A549 (cell line): ENCODE measurements around the gene RFC1.

Experiments
- EP300 ChIP-seq, 2 experiments: fragments of >200 bp; sonication (Bioruptor Twin); formaldehyde crosslinking; IDR thresholded peaks; 2 replicates in 1 of 2; 3 replicates in 1 of 2; pipeline ENCODE4 v1.6.1; 2016 to 2017
- JUN ChIP-seq, 2 experiments: fragments of >200 bp; sonication (Bioruptor Twin); formaldehyde crosslinking; IDR thresholded peaks; 2 replicates in 1 of 2; 3 replicates in 1 of 2; pipeline ENCODE4 v1.6.1; 2016 to 2017
- KDM1A ChIP-seq: fragments of 200-600 bp; sonication (generic); IDR thresholded peaks from 2 replicates; pipeline ENCODE4 v1.6.1; 2016; ENCODE audit warnings: low read depth, mild to moderate bottlenecking
- POLR2A ChIP-seq: IDR thresholded peaks from 2 replicates; pipeline ENCODE4 v1.6.1; 2012; ENCODE audit warnings: mild to moderate bottlenecking, low read length
- RCOR1 ChIP-seq: fragments of 150-350 bp; IDR thresholded peaks from 2 replicates; pipeline ENCODE4 v1.6.1; 2014; ENCODE audit warnings: antibody characterized with exemption, low read length, low read depth
- RFX5 ChIP-seq: fragments of 450-650 bp; IDR thresholded peaks from 2 replicates; pipeline ENCODE4 v1.7.1; 2014; ENCODE audit warnings: antibody characterized with exemption, mild to moderate bottlenecking, moderate library complexity
- ZFP36 ChIP-seq: fragments of 450-650 bp; IDR thresholded peaks from 2 replicates; pipeline ENCODE4 v1.6.1; 2014; ENCODE audit warnings: borderline replicate concordance; ENCODE audit not compliant: partially characterized antibody
- TF ChIP-seq, protein P1 (sequence below): fragments of >200 bp; sonication (Bioruptor Twin); formaldehyde crosslinking; IDR thresholded peaks from 3 replicates; pipeline ENCODE4 v1.5.1; 2016
- TF ChIP-seq, protein P2 (sequence below): fragments of >200 bp; sonication (Bioruptor Twin); formaldehyde crosslinking; IDR thresholded peaks from 3 replicates; pipeline ENCODE4 v1.6.1; 2016
- TF ChIP-seq, protein P3 (sequence below): fragments of 450-650 bp; IDR thresholded peaks from 2 replicates; pipeline ENCODE4 v1.6.1; 2014; ENCODE audit warnings: antibody characterized with exemption
- TF ChIP-seq, protein P4 (sequence below): IDR thresholded peaks from 2 replicates; pipeline ENCODE4 v1.6.1; 2012
- TF ChIP-seq, protein P5 (sequence below): fragments of 250-450 bp; sonication (Bioruptor Pico); IDR thresholded peaks from 2 replicates; pipeline ENCODE4 v1.5.0; 2021; ENCODE audit warnings: mild to moderate bottlenecking, moderate library complexity, borderline replicate concordance

DNA sequence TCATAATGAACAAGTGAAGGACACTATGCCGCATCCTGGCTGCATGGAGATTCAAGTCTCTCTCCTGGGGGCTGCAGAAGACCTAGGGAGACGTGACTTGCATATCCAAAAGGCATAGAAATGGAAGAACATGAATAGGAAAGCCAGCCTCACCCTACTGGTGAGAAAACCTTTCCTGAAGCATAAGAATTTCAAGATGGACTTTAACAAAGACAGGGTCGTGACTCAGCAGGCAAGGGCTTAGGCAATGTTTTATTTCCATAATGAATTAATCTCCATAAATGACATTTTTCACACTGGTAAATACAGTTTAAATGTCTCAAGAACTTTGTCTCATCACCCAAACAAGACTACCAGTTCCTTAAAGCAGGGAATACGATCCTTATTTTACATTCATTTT lies 78.9 kb downstream of the RFC1 start:
- TF ChIP-seq, protein P1, sequence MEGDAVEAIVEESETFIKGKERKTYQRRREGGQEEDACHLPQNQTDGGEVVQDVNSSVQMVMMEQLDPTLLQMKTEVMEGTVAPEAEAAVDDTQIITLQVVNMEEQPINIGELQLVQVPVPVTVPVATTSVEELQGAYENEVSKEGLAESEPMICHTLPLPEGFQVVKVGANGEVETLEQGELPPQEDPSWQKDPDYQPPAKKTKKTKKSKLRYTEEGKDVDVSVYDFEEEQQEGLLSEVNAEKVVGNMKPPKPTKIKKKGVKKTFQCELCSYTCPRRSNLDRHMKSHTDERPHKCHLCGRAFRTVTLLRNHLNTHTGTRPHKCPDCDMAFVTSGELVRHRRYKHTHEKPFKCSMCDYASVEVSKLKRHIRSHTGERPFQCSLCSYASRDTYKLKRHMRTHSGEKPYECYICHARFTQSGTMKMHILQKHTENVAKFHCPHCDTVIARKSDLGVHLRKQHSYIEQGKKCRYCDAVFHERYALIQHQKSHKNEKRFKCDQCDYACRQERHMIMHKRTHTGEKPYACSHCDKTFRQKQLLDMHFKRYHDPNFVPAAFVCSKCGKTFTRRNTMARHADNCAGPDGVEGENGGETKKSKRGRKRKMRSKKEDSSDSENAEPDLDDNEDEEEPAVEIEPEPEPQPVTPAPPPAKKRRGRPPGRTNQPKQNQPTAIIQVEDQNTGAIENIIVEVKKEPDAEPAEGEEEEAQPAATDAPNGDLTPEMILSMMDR = no peak
- TF ChIP-seq EP300 (IDR thresholded peaks at IDR 0.05) = no peak
- TF ChIP-seq KDM1A = no peak
- TF ChIP-seq JUN (IDR thresholded peaks at IDR 0.05) = no peak
- no peak for TF ChIP-seq RFX5
- no peak for TF ChIP-seq ZFP36
- TF ChIP-seq, protein P2, sequence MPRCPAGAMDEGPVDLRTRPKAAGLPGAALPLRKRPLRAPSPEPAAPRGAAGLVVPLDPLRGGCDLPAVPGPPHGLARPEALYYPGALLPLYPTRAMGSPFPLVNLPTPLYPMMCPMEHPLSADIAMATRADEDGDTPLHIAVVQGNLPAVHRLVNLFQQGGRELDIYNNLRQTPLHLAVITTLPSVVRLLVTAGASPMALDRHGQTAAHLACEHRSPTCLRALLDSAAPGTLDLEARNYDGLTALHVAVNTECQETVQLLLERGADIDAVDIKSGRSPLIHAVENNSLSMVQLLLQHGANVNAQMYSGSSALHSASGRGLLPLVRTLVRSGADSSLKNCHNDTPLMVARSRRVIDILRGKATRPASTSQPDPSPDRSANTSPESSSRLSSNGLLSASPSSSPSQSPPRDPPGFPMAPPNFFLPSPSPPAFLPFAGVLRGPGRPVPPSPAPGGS = no peak
- TF ChIP-seq, protein P3, sequence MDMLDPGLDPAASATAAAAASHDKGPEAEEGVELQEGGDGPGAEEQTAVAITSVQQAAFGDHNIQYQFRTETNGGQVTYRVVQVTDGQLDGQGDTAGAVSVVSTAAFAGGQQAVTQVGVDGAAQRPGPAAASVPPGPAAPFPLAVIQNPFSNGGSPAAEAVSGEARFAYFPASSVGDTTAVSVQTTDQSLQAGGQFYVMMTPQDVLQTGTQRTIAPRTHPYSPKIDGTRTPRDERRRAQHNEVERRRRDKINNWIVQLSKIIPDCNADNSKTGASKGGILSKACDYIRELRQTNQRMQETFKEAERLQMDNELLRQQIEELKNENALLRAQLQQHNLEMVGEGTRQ = no peak
- TF ChIP-seq, protein P4, sequence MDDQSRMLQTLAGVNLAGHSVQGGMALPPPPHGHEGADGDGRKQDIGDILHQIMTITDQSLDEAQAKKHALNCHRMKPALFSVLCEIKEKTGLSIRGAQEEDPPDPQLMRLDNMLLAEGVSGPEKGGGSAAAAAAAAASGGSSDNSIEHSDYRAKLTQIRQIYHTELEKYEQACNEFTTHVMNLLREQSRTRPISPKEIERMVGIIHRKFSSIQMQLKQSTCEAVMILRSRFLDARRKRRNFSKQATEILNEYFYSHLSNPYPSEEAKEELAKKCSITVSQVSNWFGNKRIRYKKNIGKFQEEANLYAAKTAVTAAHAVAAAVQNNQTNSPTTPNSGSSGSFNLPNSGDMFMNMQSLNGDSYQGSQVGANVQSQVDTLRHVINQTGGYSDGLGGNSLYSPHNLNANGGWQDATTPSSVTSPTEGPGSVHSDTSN = no peak
- no peak for TF ChIP-seq POLR2A
- TF ChIP-seq, protein P5, sequence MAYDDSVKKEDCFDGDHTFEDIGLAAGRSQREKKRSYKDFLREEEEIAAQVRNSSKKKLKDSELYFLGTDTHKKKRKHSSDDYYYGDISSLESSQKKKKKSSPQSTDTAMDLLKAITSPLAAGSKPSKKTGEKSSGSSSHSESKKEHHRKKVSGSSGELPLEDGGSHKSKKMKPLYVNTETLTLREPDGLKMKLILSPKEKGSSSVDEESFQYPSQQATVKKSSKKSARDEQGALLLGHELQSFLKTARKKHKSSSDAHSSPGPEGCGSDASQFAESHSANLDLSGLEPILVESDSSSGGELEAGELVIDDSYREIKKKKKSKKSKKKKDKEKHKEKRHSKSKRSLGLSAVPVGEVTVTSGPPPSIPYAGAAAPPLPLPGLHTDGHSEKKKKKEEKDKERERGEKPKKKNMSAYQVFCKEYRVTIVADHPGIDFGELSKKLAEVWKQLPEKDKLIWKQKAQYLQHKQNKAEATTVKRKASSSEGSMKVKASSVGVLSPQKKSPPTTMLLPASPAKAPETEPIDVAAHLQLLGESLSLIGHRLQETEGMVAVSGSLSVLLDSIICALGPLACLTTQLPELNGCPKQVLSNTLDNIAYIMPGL (CRISPR knock-in tag) = no peak
- TF ChIP-seq RCOR1 = no peak
